Stimulated activated CD4-positive, alpha-beta T cell treated with anti-CD3 and anti-CD28 coated beads, Interleukin-12 subunit alpha, Interleukin-12 subunit beta, amount 100 ng/mL, for 4 hours (primary cell): ENCODE measurements around the gene HNRNPUL2.

Source experiments
- DNase-seq: peaks from one replicate; pipeline ENCODE4 v3.0.0-alpha.2; 2020

The HNRNPUL2 gene

DNA sequence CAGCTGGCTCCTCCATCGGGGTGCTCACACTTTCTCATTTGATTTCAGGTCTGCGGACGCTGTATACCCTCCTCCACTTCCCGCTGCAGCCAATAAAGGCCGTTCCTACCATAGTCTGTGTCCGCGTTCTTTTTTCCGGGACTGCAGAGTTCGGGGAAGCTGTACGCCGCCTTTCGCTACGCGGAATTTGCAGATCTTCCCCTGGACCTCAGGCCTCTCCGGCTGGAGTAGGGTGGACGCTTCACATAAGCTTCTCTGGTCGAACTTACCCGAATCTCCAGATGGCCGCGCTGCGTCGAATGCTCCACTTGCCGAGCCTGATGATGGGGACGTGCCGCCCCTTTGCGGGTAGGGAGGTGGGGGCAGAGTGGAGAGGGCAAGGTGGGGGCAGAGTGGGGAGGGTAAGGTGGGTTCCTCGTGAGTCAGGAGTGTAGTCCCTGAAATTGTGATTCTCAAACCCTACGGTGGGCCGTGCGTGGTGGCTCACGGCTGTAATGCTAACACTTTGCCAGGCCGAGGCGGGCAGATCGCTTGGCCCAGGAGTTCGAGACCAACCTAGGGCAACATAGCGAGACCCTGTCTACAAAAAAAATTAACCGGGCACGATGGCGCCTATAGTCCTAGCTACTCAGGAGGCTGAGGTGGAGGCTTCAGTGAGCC lies 61.5 kb downstream of the HNRNPUL2 start:
- peak; percentile 59 for DNase-seq

DNA sequence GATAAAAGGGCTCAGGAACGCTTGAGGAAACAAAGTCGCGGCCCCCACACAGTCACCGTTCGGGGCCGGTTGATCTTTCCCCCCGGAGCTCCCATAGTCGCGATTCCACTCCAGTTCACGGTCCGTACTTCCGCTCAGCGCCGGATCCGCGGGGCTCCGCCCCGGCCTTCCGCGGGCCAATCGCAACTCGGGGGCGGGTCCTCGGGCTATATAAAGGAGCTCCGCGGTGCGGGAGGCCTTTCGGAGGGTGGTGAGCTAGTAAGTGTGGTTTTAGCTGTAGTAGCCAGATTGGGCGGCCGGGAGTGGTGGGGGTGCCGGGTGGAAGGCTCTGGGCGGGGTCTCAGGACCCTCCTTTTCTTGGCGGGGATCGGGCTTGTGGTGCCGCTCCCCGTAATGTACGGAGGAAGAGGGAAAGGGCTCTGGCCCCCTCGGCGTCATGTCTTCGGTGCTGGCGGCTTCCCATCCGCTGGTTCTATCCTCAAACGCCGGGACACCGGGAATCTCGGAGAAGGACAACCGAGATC lies 62.1 kb downstream of the HNRNPUL2 start, which contains the start of the genes C11orf98 and CSKMT:
C11orf98 (minus strand) TSS at position 136 of the 524 bp plus-strand sequence; CDS start at position 95, 41 bp downstream.
CSKMT (plus strand) TSS at position 238 of the 524 bp plus-strand sequence. CDS start 568 bp downstream, outside the sequence.
- DNase-seq, result peak; percentile 95

- DNase-seq, result peak; percentile 38
Observed at GRCh38 chr11:62664405-62665074, 62.7 kb downstream of the HNRNPUL2 start.
